Nephron (organoid): ENCODE data around the gene SLC32A1.

Experiments used
- H3K27ac Mint-ChIP-seq, 3 experiments: 2 replicates each; pipeline ENCODE4 v1.8.0; 2020; ENCODE audit warnings: mixed read lengths in 3 of 3, mild to moderate bottlenecking in 2 of 3, moderate library complexity in 1 of 3
- H3K27me3 Mint-ChIP-seq: 2 replicates; pipeline ENCODE4 v1.8.0; 2021; ENCODE audit warnings: low read depth, mild to moderate bottlenecking, moderate library complexity, mixed read lengths
- H3K36me3 Mint-ChIP-seq: 2 replicates; pipeline ENCODE4 v1.8.0; 2020; ENCODE audit warnings: low read depth, mixed read lengths
- H3K4me1 Mint-ChIP-seq: 2 replicates; pipeline ENCODE4 v1.8.0; 2020; ENCODE audit warnings: mixed read lengths
- H3K4me3 Mint-ChIP-seq, 3 experiments: 2 replicates each; pipeline ENCODE4 v1.8.0; 2020; ENCODE audit warnings: mild to moderate bottlenecking in 3 of 3, mixed read lengths in 3 of 3, moderate library complexity in 2 of 3
- H3K9me3 Mint-ChIP-seq: 2 replicates; pipeline ENCODE4 v1.8.0; 2020; ENCODE audit warnings: mixed read lengths
- CTCF ChIP-seq, 3 experiments: fragments of 200-600 bp; sonication (generic); IDR thresholded peaks; one replicate each; pipeline ENCODE4 v1.5.0; 2021; ENCODE audit warnings: antibody characterized with exemption in 3 of 3; ENCODE audit not compliant: unreplicated experiment in 3 of 3

The SLC32A1 gene

GRCh38 chr20:38685853-38686473 lies 38.3 kb upstream of the SLC32A1 start:
- Mint-ChIP-seq H3K27ac (no peak overlapping the region), H3K36me3 (no peaks in the 10 kb centered on the region), H3K9me3 (no peaks in the 10 kb centered on the region), H3K27me3 (peaks cover 44% of the 10 kb centered on the region), H3K4me3 (no peak overlapping the region), H3K4me1 (no peaks in the 10 kb centered on the region)
- TF ChIP-seq CTCF (IDR thresholded peaks at IDR 0.05; ENCODE audit: unreplicated experiment in 3 of 3): no peak

DNA sequence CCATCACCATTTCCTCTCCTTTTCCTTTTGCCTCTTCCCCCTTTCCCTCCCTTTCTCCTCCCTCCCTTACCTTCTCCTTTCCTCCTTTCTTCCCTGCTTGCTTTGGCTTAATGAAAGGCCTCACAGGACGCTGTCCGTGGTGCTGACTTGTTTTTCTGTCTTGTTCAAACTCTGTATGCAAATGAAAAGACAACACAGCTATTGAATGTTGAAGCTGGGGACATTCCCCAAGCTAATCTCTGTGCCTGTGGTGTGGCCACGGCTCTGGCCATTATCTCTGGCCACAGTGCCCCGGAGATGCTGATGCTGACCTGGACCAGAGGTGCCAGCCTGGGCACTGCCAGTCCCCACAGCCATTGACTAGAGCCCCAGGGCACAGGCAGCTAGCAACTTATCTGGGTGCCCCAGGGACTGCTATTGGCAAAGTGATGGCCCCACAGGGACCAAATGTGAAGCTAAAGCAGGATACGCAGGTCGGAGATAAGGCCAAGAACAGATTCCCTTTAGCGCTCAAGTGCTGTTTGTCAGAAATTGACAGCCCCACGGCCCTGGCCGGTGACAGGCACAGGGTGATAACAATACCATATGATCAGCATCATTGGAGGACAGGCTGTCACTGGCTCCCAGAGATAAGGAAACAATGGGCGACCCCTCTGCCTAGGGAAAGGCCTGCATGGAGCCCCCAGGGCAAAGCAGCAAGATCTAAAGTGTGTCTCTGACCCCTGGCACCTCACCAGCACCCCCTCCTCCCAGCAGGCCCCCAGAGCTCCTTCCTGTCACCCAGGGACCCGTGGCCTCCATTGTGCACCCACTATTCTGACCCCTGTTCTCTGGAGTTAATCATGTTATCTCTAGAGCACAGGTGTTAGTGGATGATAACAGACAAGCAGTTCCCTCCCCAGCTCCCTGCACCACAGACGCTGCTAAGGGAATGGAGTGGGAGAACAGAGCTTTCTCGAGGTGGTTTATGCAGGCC lies 31.6 kb upstream of the SLC32A1 start:
- Mint-ChIP-seq H3K36me3 (no peaks in the 10 kb centered on the region), H3K27ac (no peak overlapping the region), H3K9me3 (no peaks in the 10 kb centered on the region), H3K4me1 (no peaks in the 10 kb centered on the region), H3K27me3 (peaks cover 36% of the 10 kb centered on the region), H3K4me3 (no peak overlapping the region)
- TF ChIP-seq CTCF (IDR thresholded peaks at IDR 0.05; ENCODE audit: unreplicated experiment in 3 of 3): no peak

- H3K4me1 Mint-ChIP-seq: no peaks in the 10 kb centered on the region
- TF ChIP-seq CTCF (IDR thresholded peaks at IDR 0.05; ENCODE audit: unreplicated experiment in 3 of 3): no peak
These were observed 27.0 kb upstream of the SLC32A1 start for GRCh38 chr20:38697306-38697705.

GRCh38 chr20:38698541-38698940 lies 25.7 kb upstream of the SLC32A1 start:
- no peak for TF ChIP-seq CTCF (IDR thresholded peaks at IDR 0.05; ENCODE audit: unreplicated experiment in 3 of 3)
- H3K27ac Mint-ChIP-seq: no peak overlapping the region
- no peak overlapping the region for H3K4me3 Mint-ChIP-seq
- no peaks in the 10 kb centered on the region for H3K36me3 Mint-ChIP-seq
- H3K9me3 Mint-ChIP-seq: no peaks in the 10 kb centered on the region
- H3K4me1 Mint-ChIP-seq: no peaks in the 10 kb centered on the region
- peaks cover 47% of the 10 kb centered on the region for H3K27me3 Mint-ChIP-seq

More at GRCh38 chr20:38697306-38697705, 27.0 kb upstream of the SLC32A1 start:
- Mint-ChIP-seq H3K27ac (no peak overlapping the region), H3K36me3 (no peaks in the 10 kb centered on the region), H3K9me3 (no peaks in the 10 kb centered on the region), H3K27me3 (peaks cover 35% of the 10 kb centered on the region), H3K4me3 (no peak overlapping the region)

GRCh38 chr20:38700141-38700540 lies 24.1 kb upstream of the SLC32A1 start:
- Mint-ChIP-seq H3K36me3 (no peaks in the 10 kb centered on the region), H3K27me3 (peaks cover 55% of the 10 kb centered on the region), H3K9me3 (no peaks in the 10 kb centered on the region), H3K4me1 (no peaks in the 10 kb centered on the region), H3K4me3 (no peak overlapping the region), H3K27ac (no peak overlapping the region)
- no peak for TF ChIP-seq CTCF (IDR thresholded peaks at IDR 0.05; ENCODE audit: unreplicated experiment in 3 of 3)
